ENCODE results near the gene WDR18. TPM values are rescaled to one million over a fixed set of nuclear protein-coding genes. Genes with fewer than 3 reads are reported as not detected.
A peak's percentile ranks its signal among the peaks of the same experiment; 100 is the strongest.

WDR18 gene
- total RNA-seq, 1 donor from 2014 or later = 29.2 TPM

DNA sequence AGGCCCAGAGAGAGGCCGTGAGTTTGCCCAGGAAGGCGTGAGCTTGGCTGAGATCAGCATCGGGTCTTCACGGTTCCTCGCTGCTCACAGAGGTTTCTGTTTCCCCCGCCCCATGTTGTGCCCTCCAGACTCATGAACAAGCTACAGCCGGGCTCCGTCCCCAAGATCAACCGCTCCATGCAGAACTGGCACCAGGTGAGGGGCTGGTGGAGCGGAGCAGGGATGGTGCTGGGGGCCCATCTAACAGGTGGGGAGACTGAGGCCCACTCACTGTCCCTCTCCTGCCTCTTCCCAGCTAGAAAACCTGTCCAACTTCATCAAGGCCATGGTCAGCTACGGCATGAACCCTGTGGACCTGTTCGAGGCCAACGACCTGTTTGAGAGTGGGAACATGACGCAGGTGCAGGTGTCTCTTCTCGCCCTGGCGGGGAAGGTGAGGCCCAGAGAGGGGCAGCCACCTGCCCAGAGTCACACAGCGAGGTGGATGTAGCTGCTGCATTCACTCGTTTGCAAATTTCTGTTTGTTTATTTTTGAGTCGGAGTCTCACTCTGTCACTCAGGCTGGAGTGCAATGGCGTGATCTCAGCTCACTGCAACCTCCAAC, 48.2 kb downstream of the WDR18 start:
- Histone ChIP-seq H3K9me3 (no peaks in the 10 kb centered on the region), H3K4me3 (no peak overlapping the region), H3K27ac (no peak overlapping the region), H3K4me1 (peaks cover 28% of the 10 kb centered on the region), H3K36me3 (peaks cover 53% of the 10 kb centered on the region), H3K27me3 (ENCODE audit: low read depth) (no peaks in the 10 kb centered on the region)
- ATAC-seq (no peak), DNase-seq (no peak)
- intact Hi-C loops (cut with DNase I) = no loop called here
- TF ChIP-seq, protein P1, sequence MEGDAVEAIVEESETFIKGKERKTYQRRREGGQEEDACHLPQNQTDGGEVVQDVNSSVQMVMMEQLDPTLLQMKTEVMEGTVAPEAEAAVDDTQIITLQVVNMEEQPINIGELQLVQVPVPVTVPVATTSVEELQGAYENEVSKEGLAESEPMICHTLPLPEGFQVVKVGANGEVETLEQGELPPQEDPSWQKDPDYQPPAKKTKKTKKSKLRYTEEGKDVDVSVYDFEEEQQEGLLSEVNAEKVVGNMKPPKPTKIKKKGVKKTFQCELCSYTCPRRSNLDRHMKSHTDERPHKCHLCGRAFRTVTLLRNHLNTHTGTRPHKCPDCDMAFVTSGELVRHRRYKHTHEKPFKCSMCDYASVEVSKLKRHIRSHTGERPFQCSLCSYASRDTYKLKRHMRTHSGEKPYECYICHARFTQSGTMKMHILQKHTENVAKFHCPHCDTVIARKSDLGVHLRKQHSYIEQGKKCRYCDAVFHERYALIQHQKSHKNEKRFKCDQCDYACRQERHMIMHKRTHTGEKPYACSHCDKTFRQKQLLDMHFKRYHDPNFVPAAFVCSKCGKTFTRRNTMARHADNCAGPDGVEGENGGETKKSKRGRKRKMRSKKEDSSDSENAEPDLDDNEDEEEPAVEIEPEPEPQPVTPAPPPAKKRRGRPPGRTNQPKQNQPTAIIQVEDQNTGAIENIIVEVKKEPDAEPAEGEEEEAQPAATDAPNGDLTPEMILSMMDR (IDR thresholded peaks at IDR 0.05) = no peak

DNA sequence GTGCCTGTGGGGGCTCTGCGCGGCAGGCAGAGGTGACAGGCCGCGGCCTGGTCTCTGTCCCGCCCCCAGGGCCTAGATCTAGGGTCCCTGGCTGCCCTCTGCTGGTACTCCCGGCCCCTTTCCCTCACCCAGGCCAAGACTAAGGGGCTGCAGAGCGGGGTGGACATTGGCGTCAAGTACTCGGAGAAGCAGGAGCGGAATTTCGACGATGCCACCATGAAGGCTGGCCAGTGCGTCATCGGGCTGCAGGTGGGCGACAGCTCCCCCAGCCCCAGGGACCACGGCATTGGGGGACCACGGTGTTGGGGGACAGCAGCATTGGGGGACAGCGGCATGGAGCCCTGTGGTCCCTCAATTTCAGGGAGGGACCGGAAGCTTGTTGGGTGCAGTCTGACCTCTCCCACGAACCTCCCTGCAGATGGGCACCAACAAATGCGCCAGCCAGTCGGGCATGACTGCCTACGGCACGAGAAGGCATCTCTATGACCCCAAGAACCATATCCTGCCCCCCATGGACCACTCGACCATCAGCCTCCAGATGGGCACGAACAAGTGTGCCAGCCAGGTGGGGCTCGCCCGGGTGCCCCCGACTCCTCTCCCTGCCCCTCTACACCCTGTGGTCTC, 52.0 kb downstream of the WDR18 start:
- H3K4me1 ChIP-seq = peaks cover 28% of the 10 kb centered on the region
- no peaks in the 10 kb centered on the region for H3K9me3 ChIP-seq
- H3K36me3 ChIP-seq = peaks cover 57% of the 10 kb centered on the region
- TF ChIP-seq, protein P1 (IDR thresholded peaks at IDR 0.05) = no peak
- intact Hi-C loops (cut with DNase I) = no loop called here
- H3K27me3 ChIP-seq (ENCODE audit: low read depth) = no peaks in the 10 kb centered on the region
- no peak overlapping the region for H3K4me3 ChIP-seq
- no peak for ATAC-seq
- no peak for DNase-seq
- no peak overlapping the region for H3K27ac ChIP-seq

DNA sequence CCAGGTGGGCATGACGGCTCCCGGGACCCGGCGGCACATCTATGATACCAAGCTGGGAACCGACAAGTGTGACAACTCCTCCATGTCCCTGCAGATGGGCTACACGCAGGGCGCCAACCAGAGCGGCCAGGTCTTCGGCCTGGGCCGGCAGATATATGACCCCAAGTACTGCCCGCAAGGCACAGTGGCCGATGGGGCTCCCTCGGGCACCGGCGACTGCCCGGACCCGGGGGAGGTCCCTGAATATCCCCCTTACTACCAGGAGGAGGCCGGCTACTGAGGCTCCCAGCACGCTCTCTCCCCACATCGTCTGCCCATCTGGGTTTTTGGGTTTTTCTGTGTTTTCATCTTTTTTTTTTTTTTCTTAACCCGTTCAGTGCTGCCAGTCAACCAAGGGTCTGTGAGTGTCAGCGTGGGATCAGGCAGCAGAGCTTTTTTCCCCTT, 53.5 kb downstream of the WDR18 start:
- no peak for DNase-seq
- Histone ChIP-seq H3K9me3 (no peaks in the 10 kb centered on the region), H3K27me3 (ENCODE audit: low read depth) (no peaks in the 10 kb centered on the region), H3K4me3 (no peak overlapping the region), H3K36me3 (peaks cover 47% of the 10 kb centered on the region), H3K4me1 (peaks cover 40% of the 10 kb centered on the region), H3K27ac (peak overlapping the region; percentile 79)
- intact Hi-C loops (cut with DNase I) = no loop called here
- TF ChIP-seq, protein P1 (IDR thresholded peaks at IDR 0.05) = no peak
- no peak for ATAC-seq

DNA sequence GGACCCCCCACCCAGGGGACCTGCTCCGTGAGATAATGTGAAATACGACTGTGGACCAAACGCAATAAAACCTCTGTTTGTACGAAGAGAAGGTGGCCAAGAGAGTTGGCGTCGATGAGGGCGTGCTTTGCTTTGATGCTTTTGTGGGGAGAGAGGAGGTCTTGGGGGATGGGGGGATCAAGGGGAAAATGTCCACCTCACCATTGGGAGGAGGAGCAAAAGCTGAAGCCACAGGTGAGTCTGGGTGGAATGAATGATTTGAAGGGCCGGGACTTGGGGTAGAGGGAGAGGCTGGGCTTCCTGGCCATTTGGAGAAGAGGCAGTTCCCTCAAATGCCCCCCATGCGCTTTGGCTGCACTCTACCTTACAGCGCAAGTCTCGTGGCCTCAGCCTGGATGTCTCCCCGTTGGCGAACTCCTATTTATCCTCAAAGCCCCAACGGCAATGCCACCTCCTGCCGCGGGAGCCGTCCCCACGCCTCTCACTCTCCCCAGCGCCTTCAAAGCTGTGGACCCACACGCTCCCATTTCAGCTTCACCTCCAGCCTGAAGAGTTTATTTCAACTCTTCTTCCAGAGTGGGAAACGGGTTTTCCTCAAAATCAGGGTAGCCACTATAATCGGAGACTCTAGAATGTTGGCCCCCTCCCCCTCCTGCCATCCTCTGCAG, 55.0 kb downstream of the WDR18 start:
- peaks cover 39% of the 10 kb centered on the region for H3K36me3 ChIP-seq
- H3K4me3 ChIP-seq = peak overlapping the region; percentile 74
- no peaks in the 10 kb centered on the region for H3K9me3 ChIP-seq
- intact Hi-C loops (cut with DNase I) = no loop called here
- H3K4me1 ChIP-seq = peaks cover 40% of the 10 kb centered on the region
- TF ChIP-seq, protein P1 (IDR thresholded peaks at IDR 0.05) = no peak
- DNase-seq (no peak), ATAC-seq (no peak)
- no peaks in the 10 kb centered on the region for H3K27me3 ChIP-seq (ENCODE audit: low read depth)
- peak overlapping the region; percentile 79 for H3K27ac ChIP-seq

DNA sequence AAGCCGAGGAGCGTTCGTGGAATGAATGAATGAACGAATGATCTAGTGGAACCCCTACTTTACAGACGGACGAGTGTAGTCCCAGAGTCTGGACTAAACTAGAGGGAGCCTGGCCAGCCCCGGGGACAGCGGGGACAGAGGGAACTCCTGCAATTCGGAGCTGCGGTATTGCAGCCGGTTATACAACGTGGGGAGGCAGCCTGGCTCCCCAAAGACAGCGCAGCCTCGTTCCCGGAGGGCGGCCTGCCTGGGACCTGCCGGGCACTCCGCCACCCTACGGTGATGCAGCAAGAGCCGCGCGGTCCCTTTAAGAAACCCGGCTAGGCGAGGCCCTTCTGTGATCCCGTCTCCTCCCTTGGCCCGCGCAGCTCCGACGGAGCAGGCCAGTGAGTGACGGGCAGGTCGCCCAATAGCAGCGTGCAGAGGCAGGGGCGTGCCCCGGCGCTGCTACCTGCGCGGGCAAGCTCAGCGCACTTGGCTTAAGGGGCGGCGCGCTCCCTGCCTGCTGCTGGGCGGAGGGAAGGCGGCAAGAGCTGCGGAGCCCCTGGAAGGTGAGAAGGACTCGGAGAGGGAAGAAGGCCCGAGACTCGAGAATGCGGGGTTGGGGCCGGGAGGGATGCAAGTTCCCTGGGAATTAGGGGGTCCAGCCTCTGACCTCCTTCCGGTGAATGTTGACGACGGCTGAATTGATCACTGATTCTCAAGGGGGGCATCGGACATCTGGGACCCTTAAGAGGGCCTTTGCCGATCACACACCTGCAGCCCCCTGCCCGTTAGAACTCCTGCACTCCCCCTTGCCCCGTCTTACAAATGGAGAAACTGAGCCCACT, 55.7 kb downstream of the WDR18 start, which contains the start of gene ABCA7:
Gene ABCA7, plus strand, starts transcription at position 462 of the 830 bp plus-strand sequence. CDS start 1,255 bp downstream, outside the sequence.
- H3K9me3 ChIP-seq = no peaks in the 10 kb centered on the region
- DNase-seq = peak; percentile 99
- H3K36me3 ChIP-seq = peaks cover 44% of the 10 kb centered on the region
- peaks cover 40% of the 10 kb centered on the region for H3K4me1 ChIP-seq
- intact Hi-C loops (cut with DNase I) = no loop called here
- H3K27ac ChIP-seq = peak within 1 kb of the TSS; percentile 79
- TF ChIP-seq, protein P1 (IDR thresholded peaks at IDR 0.05) = no peak
- H3K27me3 ChIP-seq (ENCODE audit: low read depth) = no peaks in the 10 kb centered on the region
- H3K4me3 ChIP-seq = peak within 1 kb of the TSS; percentile 74
- peak; percentile 96 for ATAC-seq

Measured in lower lobe of right lung (tissue), 2 donors.